GM12878 (cell line): Measurements from ENCODE around the gene TBXAS1. TPM values are rescaled to one million over a fixed set of nuclear protein-coding genes. Genes with fewer than 3 reads are reported as not detected.

ENCODE experiments used
- ATAC-seq: fragments of 200-7000 bp; cut with Tn5 transposase; 3 replicates; pipeline ENCODE4 v1.9.1; 2020; ENCODE audit warnings: mild to moderate bottlenecking, moderate library complexity
- BruUV-seq: library from RNA; stranded (reverse); fragments of 400-500 nt; replicated peaks from 2 replicates; lab custom pipeline; 2021; lab: Mats Ljungman, UMichigan
- CTCF ChIA-PET: fragments of 300-600 bp; sonication (Branson Sonifier 250); formaldehyde crosslinking; extraction: SDS; loops from one replicate; lab custom pipeline; 2021; ENCODE audit warnings: inconsistent platforms; lab: Yijun Ruan, JAX
- POLR2A ChIA-PET: fragments of 350-600 bp; formaldehyde crosslinking; extraction: SDS; loops from one replicate; lab custom pipeline; 2021; ENCODE audit warnings: inconsistent platforms; lab: Charles Lee
- RAD21 ChIA-PET: fragments of 300-600 bp; sonication (Branson Sonifier 250); formaldehyde crosslinking; loops from one replicate; lab custom pipeline; 2023; ENCODE audit warnings: antibody characterized with exemption; ENCODE audit not compliant: unreplicated experiment; lab: Charles Lee
- SMC1A ChIA-PET: fragments of 300-600 bp; sonication (Branson Sonifier 250); formaldehyde crosslinking; loops from one replicate; lab custom pipeline; 2023; ENCODE audit not compliant: unreplicated experiment, uncharacterized antibody; lab: Charles Lee
- DNase-seq: peaks from one replicate; pipeline ENCODE4 v3.0.0-alpha.2; 2011; ENCODE audit warnings: low read depth, low spot score
- FAIRE-seq: peaks from 3 replicates; lab custom pipeline; 2011; peaks lifted over from hg19 to GRCh38; lab: Jason Lieb, UNC
- H2AFZ ChIP-seq: 2 replicates; pipeline ENCODE4 v1.6.0; 2011; ENCODE audit warnings: low read depth, low read length, control low read depth; ENCODE audit not compliant: control insufficient read depth
- H3K27ac ChIP-seq: 2 replicates; pipeline ENCODE4 v1.5.1; 2011; ENCODE audit warnings: control low read depth; ENCODE audit not compliant: control insufficient read depth, insufficient read depth
- H3K27me3 ChIP-seq, 2 experiments: replicated peaks in 1 of 2; 2 replicates each; pipeline versions ENCODE4 v1.6.0 to v1.6.1; 2011; ENCODE audit warnings: low read length in 1 of 2; ENCODE audit not compliant: control insufficient read depth in 2 of 2, insufficient read depth in 2 of 2
- H3K36me3 ChIP-seq, 2 experiments: 2 replicates each; pipeline ENCODE4 v1.5.1; 2011; ENCODE audit warnings: low read length in 1 of 2; ENCODE audit not compliant: control insufficient read depth in 2 of 2, insufficient read depth in 2 of 2
- H3K4me1 ChIP-seq: 2 replicates; pipeline ENCODE4 v1.6.1; 2011; ENCODE audit warnings: mild to moderate bottlenecking, low read length, moderate library complexity, mixed read lengths; ENCODE audit not compliant: control insufficient read depth, insufficient read depth
- H3K4me2 ChIP-seq: 2 replicates; pipeline ENCODE4 v1.6.0; 2011; ENCODE audit warnings: control low read depth; ENCODE audit not compliant: control insufficient read depth, insufficient read depth
- H3K4me3 ChIP-seq: fragments of 200-600 bp; sonication (generic); 2 replicates; pipeline ENCODE4 v1.5.1; 2016
- H3K79me2 ChIP-seq: 2 replicates; pipeline ENCODE4 v1.6.0; 2011; ENCODE audit warnings: low read length; ENCODE audit not compliant: control insufficient read depth, insufficient read depth
- H3K9ac ChIP-seq: 2 replicates; pipeline ENCODE4 v1.8.0; 2011; ENCODE audit warnings: low read length, control low read depth, mixed read lengths; ENCODE audit not compliant: control insufficient read depth, insufficient read depth
- H3K9me3 ChIP-seq: replicated peaks from 3 replicates; pipeline ENCODE4 v1.5.1; 2011; ENCODE audit warnings: mild to moderate bottlenecking, low read length; ENCODE audit not compliant: control insufficient read depth, insufficient read depth
- H4K20me1 ChIP-seq: 2 replicates; pipeline ENCODE4 v1.6.0; 2011; ENCODE audit not compliant: control insufficient read depth, insufficient read depth
- CHD4 ChIP-seq: fragments of 200-600 bp; sonication (generic); IDR thresholded peaks from 2 replicates; pipeline ENCODE4 v1.6.1; 2016; ENCODE audit warnings: mild to moderate bottlenecking
- HDAC6 ChIP-seq: fragments of 200-600 bp; sonication (generic); IDR thresholded peaks from one replicate; pipeline ENCODE4 v1.8.0; 2017; ENCODE audit warnings: antibody characterized with exemption; ENCODE audit not compliant: unreplicated experiment
- MEF2A ChIP-seq: IDR thresholded peaks from 2 replicates; pipeline ENCODE4 v1.6.1; 2011; ENCODE audit warnings: low read depth, mild to moderate bottlenecking, low read length, moderate library complexity; ENCODE audit not compliant: insufficient read depth
- RB1 ChIP-seq: fragments of 450-650 bp; formaldehyde crosslinking; IDR thresholded peaks from 2 replicates; pipeline ENCODE4 v1.6.1; 2017; ENCODE audit warnings: mild to moderate bottlenecking, borderline replicate concordance
- SIX5 ChIP-seq: IDR thresholded peaks from 2 replicates; pipeline ENCODE4 v1.6.1; 2011; ENCODE audit warnings: mild to moderate bottlenecking, low read depth, low read length, moderate library complexity; ENCODE audit not compliant: severe bottlenecking
- SMAD1 ChIP-seq: fragments of 450-650 bp; IDR thresholded peaks from 2 replicates; pipeline ENCODE4 v1.6.1; 2018; ENCODE audit warnings: mild to moderate bottlenecking, low read depth; ENCODE audit not compliant: partially characterized antibody
- SUZ12 ChIP-seq: fragments of 200-600 bp; sonication (generic); IDR thresholded peaks from one replicate; pipeline ENCODE4 v1.6.1; 2018; ENCODE audit warnings: antibody characterized with exemption, mild to moderate bottlenecking; ENCODE audit not compliant: unreplicated experiment
- YY1 ChIP-seq: IDR thresholded peaks from 2 replicates; pipeline ENCODE4 v1.6.1; 2011; ENCODE audit warnings: low read depth, mild to moderate bottlenecking, low read length
- ZNF217 ChIP-seq: fragments of 450-650 bp; IDR thresholded peaks from 2 replicates; pipeline ENCODE4 v1.6.1; 2017; ENCODE audit warnings: antibody characterized with exemption, mild to moderate bottlenecking
- WGBS: methylation state at CpG from one replicate; pipeline ENCODE4 v1.1.6; 2016; ENCODE audit warnings: low lambda C conversion rate; ENCODE audit not compliant: insufficient replicate concordance, insufficient coverage; ENCODE audit errors: missing lambda C conversion rate; 5-methylcytosine and 5-hydroxymethylcytosine counted together
- in situ Hi-C: fragments of 300-500 bp; cut with MboI; formaldehyde crosslinking; loops from 9 replicates; pipeline ENCODE4 v1.14.3; 2018; ENCODE audit warnings: mixed read lengths
- intact Hi-C: fragments of 100-400 bp; cut with micrococcal nuclease; formaldehyde crosslinking; loops from one replicate; pipeline ENCODE4 v1.14.2; 2022; ENCODE audit not compliant: unreplicated experiment
- polyA plus RNA-seq, 11 experiments: library from polyadenylated mRNA; depleted of rRNA in 4 of 11; unstranded in 6 of 11; stranded (reverse) in 5 of 11; fragments of >200 nt; fragmentation: Nextera tagmentation in 4 of 11; fragmentation: Illumina TruSeq in 1 of 11; extraction: Ambion mirVana in 4 of 11; extraction: Trizol in 1 of 11; gene quantifications; 1 replicate in 1 of 11; 2 replicates in 10 of 11; pipeline versions ENCODE4 v1.2.1 to v1.2.3, GENCODE V29; 2011 to 2016; ENCODE audit warnings: inconsistent platforms in 2 of 11, missing spikeins in 2 of 11, low read depth in 1 of 11
- total RNA-seq, 4 experiments: library from RNA; depleted of rRNA in 3 of 4; stranded (reverse); fragments of >200 nt in 3 of 4; fragmentation: Illumina TruSeq in 1 of 4; extraction: Trizol in 1 of 4; gene quantifications; 2 replicates each; pipeline versions ENCODE4 v1.2.1 to v1.2.3, GENCODE V29; 2013 to 2021
- TF ChIP-seq, protein P1 (sequence below): fragments of 450-650 bp; conservative IDR thresholded peaks from 2 replicates; pipeline ENCODE4 v1.6.1; 2017; ENCODE audit warnings: mild to moderate bottlenecking, moderate library complexity

The TBXAS1 gene
- total and polyA plus RNA-seq, 10 of the 15 experiments (the other 5 are each of a cell fraction or from before 2014, with no cell fraction given) = 1.5 to 32.7 (median 16.3) TPM

DNA sequence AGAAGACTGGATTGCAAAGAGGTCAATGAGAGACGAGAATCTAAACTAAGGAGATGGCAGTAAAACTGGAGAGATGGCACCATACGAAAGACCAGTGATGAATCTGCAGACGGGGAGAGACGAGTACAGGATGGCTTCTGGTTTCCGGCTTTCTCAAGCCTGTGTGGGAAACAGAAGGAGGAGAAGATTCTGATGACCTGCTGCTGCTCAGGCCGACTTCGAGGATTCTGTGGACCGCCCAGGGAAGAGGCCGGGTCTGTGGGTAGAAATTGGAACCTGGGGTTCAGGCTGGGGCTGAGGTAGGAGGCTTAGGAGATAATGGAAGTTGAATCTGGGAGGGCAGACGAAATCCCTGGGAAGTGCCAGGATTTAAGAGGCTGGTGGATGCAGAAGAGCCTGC, 185.1 kb downstream of the TBXAS1 start:
- in situ Hi-C loops = no loop called here
- ChIA-PET POLR2A (no interaction called here), CTCF (no interaction called here), SMC1A (interaction anchor here (0.5 kb wide), 1 partner anchor 53 kb away, joined by 3 read pairs; no protein-coding TSS in a partner anchor), RAD21 (no interaction called here)
- Histone ChIP-seq H2AFZ (no peak overlapping the region), H3K4me1 (no peaks in the 10 kb centered on the region), H3K36me3 (no peaks in the 10 kb centered on the region), H3K4me2 (no peak overlapping the region), H3K9me3 (no peaks in the 10 kb centered on the region), H3K4me3 (no peak overlapping the region), H3K79me2 (no peaks in the 10 kb centered on the region), H3K27ac (no peak overlapping the region), H3K27me3 (no peaks in the 10 kb centered on the region; a peak in 2 of 4 replicates), H4K20me1 (no peaks in the 10 kb centered on the region), H3K9ac (no peak overlapping the region)
- no TSS peak for BruUV-seq
- no peak for DNase-seq
- no peak for FAIRE-seq
- intact Hi-C loops = no loop called here
- TF ChIP-seq HDAC6 (no peak), SIX5 (no peak), CHD4 (no peak), SMAD1 (no peak), SUZ12 (no peak), MEF2A (no peak), ZNF217 (no peak), RB1 (no peak), YY1 (no peak)
- TF ChIP-seq, protein P1, sequence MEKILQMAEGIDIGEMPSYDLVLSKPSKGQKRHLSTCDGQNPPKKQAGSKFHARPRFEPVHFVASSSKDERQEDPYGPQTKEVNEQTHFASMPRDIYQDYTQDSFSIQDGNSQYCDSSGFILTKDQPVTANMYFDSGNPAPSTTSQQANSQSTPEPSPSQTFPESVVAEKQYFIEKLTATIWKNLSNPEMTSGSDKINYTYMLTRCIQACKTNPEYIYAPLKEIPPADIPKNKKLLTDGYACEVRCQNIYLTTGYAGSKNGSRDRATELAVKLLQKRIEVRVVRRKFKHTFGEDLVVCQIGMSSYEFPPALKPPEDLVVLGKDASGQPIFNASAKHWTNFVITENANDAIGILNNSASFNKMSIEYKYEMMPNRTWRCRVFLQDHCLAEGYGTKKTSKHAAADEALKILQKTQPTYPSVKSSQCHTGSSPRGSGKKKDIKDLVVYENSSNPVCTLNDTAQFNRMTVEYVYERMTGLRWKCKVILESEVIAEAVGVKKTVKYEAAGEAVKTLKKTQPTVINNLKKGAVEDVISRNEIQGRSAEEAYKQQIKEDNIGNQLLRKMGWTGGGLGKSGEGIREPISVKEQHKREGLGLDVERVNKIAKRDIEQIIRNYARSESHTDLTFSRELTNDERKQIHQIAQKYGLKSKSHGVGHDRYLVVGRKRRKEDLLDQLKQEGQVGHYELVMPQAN = no peak
- ATAC-seq = no peak
- WGBS = 89% methylated on average over 10 of the region's 10 CpGs
